HG03469 (cell line): Measurements from ENCODE around the gene NSFL1C.

Experiments used
- ATAC-seq: cut with Tn5 transposase; IDR thresholded peaks from one replicate; pipeline ENCODE4 v1.9.1; 2021; ENCODE audit warnings: mild to moderate bottlenecking, moderate library complexity, moderate number of reproducible peaks; ENCODE audit not compliant: unreplicated experiment

The NSFL1C gene

DNA sequence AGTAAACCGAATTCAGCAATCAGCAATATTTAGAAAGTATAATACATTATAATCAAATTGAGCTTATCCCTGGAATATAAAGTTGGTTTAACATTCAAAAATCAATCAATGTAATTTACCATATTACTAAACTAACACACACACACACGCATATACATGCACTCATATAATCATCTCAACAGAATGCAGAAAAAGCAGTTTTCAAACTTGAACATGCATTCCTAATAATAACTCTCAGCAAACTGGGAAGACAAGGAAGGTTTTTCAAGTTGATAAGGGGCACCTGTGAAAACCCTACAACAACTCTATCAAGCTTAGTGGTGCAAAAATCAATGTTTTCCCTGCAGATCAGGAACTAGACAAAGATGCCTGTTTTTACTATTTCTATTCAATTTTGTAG, 19.9 kb upstream of the NSFL1C start:
- ATAC-seq = no peak

DNA sequence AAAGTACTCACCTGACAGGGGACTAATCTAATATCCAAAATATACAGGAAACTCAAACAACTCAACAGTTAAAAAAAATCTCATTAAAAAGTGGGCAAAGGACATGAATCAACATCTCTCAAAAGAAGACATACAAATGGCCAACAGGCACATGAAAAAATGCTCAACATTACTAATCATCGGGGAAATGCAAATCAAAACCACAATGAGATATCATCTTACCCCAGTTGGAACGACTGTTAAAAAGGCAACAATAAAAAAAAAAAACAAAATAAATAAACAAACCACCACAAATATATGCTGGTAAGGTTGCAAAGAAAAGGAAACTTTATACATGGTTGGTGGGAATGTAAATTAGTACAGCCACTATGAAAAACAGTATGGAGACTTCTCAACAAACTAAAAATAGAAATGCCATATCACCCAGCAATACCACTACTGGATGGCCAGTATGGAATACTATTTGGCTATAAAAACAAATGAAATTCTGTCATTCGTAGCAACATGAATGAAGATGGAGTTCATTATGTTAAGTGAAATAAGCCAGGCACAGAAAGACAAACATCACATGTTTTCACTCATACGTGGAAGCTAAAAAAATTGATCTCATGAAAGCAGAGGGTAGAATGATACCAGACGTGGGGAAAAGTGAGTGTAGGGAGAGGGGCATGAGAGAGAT, 17.9 kb upstream of the NSFL1C start:
- no peak for ATAC-seq

GRCh38 chr20:1479831-1480595, 13.4 kb upstream of the NSFL1C start:
- ATAC-seq = no peak

GRCh38 chr20:1478566-1478965, 11.9 kb upstream of the NSFL1C start:
- no peak for ATAC-seq

DNA sequence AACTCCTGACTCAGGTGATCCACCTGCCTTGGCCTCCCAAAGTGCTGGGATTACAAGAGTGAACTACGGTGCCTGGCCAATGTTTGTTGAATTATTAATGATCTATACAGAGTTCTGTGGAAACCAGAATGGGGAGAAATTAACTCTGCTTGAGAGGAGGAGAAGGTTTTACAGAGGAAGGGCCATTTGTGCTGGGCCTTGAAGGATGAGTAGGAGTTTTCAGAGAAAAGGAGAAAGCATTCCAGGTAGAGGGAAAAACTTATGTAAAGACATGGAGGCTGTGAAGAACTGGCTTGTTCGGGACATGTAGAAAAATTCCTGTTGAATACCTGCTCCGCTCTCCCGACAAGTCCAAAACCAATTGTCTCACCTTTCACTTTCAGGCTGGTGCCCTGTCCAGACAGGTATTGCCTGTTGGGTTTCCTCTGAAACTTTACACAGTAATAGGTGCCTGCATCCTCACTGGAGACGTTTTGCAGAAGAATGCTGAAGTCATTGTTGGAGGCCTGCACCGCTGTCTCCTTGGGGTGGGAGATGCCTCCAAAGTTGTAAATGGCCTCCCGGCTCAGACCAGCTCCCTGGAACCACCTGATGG, 11.3 kb upstream of the NSFL1C start:
- ATAC-seq = no peak

DNA sequence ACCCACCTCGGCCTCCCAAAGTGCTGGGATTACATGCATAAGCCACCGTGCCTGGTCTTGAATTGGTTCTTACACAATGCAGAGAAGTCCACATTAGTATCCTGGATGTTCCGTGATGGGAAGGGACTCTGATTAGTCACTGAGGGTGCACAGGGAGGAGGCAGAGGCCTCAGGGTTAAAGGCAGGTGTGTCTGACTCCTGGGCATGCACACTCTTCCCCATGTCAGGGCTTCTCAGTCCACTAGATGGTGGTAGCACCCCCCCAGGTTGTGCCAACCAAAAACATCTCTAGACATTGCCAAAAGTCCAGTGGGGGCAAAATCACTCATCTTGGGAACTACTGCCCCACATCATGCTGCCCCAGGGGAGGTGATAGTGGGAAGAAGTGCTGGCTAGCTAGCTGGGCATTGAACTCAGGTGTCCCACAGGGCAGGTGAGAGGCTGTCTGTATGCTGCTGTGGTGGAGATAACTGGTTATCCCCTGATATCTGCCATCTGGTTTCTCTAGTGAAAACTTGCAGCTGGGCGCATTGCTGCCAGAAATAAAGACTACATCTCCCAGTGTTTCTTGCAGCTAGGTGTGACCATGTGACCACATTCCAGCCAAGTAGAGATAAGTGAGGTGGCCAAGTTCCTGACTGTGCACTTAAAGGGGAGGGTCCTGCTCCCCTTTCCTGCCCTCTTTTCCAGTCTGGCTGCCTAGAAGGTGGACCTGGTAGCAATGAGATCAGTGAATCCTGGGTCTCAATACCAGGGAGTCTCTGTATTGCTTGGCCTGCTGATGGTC, 8.4 kb upstream of the NSFL1C start:
- ATAC-seq = no peak

DNA sequence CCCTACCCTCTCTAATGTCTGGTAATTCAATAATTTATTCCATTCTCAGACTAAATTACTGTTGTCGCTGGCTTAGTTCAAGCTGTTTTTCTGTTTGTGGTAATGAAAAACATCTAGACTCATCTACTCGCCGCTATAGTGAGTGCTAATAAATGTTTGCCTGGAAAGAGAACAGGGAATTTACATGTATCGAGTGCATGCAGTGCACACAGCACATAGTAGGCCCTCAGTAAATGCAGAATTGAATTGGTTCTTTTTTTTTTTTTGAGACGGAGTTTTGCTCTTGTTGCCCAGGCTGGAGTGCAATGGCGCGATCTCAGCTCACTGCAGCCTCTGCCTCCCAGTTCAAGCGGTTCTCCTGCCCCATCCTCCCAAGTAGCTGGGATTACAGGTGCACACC, 7.7 kb upstream of the NSFL1C start:
- ATAC-seq = no peak

- no peak for ATAC-seq
Observed at GRCh38 chr20:1473246-1474220, 6.9 kb upstream of the NSFL1C start.

DNA sequence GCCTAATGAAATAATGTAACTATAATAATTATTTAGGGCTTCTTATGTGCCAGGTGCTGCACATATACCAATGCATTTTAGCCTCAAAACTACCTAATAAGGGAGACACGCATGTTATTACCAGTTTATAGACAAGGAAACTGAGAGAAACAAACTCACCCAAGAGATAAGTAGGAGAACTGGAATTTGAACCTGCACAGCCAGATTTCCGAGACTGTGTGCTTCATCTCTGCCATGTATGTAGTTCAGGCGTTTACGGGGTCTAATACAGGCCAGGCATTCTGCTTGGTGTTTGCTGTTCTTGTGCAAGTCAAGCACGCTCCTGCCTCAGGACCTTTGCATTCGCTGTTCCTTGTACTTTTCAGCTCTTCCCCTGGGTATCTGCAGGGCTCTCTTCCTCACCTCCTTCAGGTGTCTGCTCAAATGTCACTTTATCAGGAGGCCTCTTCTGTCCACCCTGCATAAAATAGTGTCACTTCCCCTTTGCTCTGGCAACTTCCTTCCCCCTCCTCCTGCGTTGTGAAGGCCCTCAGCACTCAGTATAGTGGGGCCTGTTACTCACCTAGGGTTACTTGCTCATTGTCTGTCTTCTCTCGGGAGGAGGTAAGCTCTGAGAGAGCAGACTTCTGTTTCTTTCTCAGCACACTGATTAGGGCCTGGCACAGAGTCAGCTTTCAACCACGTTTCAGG, 6.1 kb upstream of the NSFL1C start:
- ATAC-seq = no peak

- no peak for ATAC-seq
Observed at GRCh38 chr20:1471242-1471641, 4.6 kb upstream of the NSFL1C start.

- no peak for ATAC-seq
Observed at GRCh38 chr20:1469925-1470571, 3.4 kb upstream of the NSFL1C start.

- no peak for ATAC-seq
Observed at GRCh38 chr20:1469306-1469905, 2.8 kb upstream of the NSFL1C start.

DNA sequence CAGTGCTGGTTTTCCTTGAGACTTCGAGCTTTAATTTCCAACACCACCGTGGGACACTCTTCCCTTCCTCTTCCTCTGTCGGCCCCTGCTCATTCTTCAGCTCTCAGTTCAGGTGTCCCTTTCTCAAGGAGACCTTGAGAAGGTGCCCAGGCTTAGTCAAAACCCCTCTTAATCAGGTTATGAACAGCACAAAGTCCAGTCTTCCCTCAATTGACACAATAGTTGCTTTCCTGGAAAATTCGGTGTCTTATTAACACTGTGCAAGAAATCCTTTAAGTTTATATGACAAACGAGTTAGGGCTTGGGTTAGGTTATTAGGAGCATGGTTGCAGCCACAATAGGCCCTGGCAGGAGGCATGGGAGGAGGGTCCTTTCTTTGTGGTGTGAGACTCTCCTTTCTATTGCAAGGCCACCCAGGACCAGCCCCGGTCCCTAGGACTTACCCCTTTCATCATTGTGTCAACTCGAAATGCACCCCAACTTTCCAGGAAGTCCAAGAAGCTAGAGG, 1.5 kb upstream of the NSFL1C start:
- no peak for ATAC-seq

DNA sequence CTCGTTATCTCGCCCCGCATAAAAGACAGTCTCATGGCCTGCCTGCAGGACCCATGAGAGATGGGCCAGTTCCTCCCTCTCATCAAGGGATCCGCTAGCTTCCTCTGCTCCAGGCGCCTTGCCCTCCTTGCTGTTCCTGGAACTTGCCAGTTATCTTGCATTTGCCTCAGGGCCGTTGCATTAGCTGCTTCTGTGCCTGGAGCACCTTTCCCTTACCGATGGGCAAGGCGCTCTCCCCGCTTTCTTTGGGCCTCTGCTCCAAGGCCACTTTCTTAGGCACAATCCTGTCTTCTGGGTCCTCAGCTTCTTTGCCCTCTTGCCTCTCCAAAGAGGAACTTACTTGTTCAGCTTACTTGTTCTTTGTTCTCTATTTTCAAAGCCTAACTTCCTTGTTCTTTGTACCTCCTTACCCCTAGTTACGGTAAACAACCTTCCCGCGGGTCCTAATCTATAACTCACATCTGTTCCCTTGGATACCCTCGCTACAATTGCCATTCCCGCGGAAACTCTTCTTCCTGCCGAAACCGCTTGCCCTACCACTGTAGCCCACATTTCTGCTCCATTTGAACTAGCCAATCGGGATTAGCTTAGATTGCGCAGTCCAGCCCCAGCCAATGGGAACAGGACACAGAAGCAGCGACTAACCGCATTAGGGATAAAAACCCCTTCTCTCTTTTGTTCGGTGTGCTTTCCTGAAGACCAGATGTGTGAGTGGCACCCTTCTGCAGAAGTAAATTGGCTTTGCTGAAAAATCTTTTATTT, 887 bp upstream of the NSFL1C start:
- no peak for ATAC-seq

DNA sequence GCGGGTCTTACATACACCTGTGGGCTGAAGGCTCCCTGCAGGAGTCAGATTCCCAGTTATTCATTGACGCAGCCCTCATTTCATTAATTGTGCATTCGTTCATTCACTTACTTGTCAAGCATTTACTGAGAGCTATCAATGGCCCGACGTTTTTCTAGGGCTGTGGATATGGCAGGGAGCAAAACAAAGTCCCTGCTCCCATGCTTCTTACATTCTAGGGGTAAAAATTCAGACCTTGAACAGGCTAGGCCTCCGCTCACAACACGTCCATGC, 369 bp upstream of the NSFL1C start:
- no peak for ATAC-seq

DNA sequence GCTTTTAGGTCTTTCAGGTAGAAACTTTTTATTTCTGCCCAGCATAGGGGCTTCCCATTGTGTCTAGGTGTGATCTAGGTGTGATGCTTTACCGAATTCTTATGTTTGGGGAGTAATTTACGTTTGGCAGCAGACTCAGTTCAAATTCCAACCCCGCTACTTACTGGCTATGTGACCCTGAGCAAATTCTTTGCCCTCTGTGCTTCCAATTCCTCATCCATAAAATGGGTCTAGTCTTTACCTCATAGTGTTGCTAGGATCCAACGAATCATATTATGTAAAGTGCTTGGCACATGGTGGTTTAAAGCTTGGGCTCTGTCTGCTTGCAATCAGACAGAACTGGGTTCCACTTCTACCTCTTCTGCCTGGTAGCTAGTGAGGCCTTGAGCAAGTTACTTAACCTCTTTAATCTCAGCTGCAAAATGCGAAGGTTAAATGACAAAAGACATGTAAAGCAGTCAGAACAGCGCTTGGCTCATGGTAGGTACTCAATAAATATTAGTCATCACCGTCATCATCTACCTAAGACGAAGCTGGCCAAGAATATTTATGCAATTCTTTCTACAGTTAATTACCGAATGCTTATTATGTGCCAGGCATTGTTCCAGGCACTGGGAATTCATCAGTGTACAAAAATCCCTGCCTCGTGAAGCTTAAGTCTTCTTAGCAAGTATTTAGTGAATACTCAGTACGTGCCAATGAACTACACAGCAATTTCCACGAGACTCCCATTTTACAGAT, 1.0 kb downstream of the NSFL1C start:
- ATAC-seq = no peak

- no peak for ATAC-seq
Observed at GRCh38 chr20:1463971-1464570, 2.6 kb downstream of the NSFL1C start.
